HCT116 (cell line): ENCODE data around the gene ATP8A2. TPM values are rescaled to one million over a fixed set of nuclear protein-coding genes. Genes with fewer than 3 reads are reported as not detected.

Experiments used
- ATAC-seq: fragments of 200-7000 bp; cut with Tn5 transposase; 2 replicates; pipeline ENCODE4 v1.9.1; 2020; ENCODE audit warnings: mild to moderate bottlenecking, moderate library complexity
- BruUV-seq: library from RNA; stranded (reverse); fragments of 400-500 nt; replicated peaks from 2 replicates; lab custom pipeline; 2021; lab: Mats Ljungman, UMichigan
- CTCF ChIA-PET: fragments of 300-600 bp; sonication (Branson Sonifier 250); formaldehyde crosslinking; loops from one replicate; lab custom pipeline; 2021; ENCODE audit warnings: antibody characterized with exemption; lab: Charles Lee
- POLR2A ChIA-PET: fragments of 300-600, 350-600 bp; sonication (Branson Sonifier 250); formaldehyde crosslinking; loops from one replicate; lab custom pipeline; 2021; ENCODE audit warnings: antibody characterized with exemption; lab: Charles Lee
- RAD21 ChIA-PET, 2 experiments: fragments of 300-600 bp; sonication (Branson Sonifier 250); formaldehyde crosslinking; loops; one replicate each; lab custom pipeline; 2023; ENCODE audit warnings: low total read pairs in 2 of 2; ENCODE audit not compliant: uncharacterized antibody in 2 of 2, unreplicated experiment in 2 of 2, low non-redundant PET in 1 of 2; lab: Charles Lee
- DNase-seq: peaks from one replicate; pipeline ENCODE4 v3.0.0-alpha.2; 2010; ENCODE audit warnings: low read depth, low spot score
- H2AFZ ChIP-seq: fragments of 200-600 bp; shearing (Covaris generic), sonication (generic); 2 replicates; pipeline ENCODE4 v1.6.1; 2017; ENCODE audit warnings: low read depth, mixed run types, mixed read lengths, antibody characterized with exemption, low read length; ENCODE audit not compliant: poor library complexity, severe bottlenecking
- H3K27ac ChIP-seq: 2 replicates; pipeline ENCODE4 v1.5.1; 2012; ENCODE audit warnings: low read depth, low read length
- H3K27me3 ChIP-seq: fragments of 200-600 bp; sonication (generic); 2 replicates; pipeline ENCODE4 v1.6.1; 2016; ENCODE audit warnings: mixed run types, low read length, mixed read lengths; ENCODE audit not compliant: insufficient read depth
- H3K36me3 ChIP-seq, 2 experiments: fragments of 200-500 bp in 1 of 2; fragments of 200-600 bp in 1 of 2; sonication (Bioruptor generic) in 1 of 2; sonication (generic) in 1 of 2; 2 replicates each; pipeline versions ENCODE4 v1.5.1 to v1.6.1; 2014 to 2016; ENCODE audit warnings: low read length in 2 of 2, inconsistent platforms in 1 of 2, mixed read lengths in 1 of 2, mixed run types in 1 of 2; ENCODE audit not compliant: insufficient read depth in 2 of 2, control insufficient read depth in 1 of 2
- H3K4me1 ChIP-seq, 2 experiments: fragments of 200-600 bp in 1 of 2; sonication (generic) in 1 of 2; 2 replicates each; pipeline versions ENCODE4 v1.5.1 to v1.6.1; 2012 to 2017; ENCODE audit warnings: low read length in 2 of 2, inconsistent platforms in 1 of 2, mild to moderate bottlenecking in 1 of 2, mixed read lengths in 1 of 2, mixed run types in 1 of 2, moderate library complexity in 1 of 2; ENCODE audit not compliant: insufficient read depth in 2 of 2, control insufficient read depth in 1 of 2
- H3K4me2 ChIP-seq: fragments of 200-600 bp; sonication (generic); 2 replicates; pipeline ENCODE4 v1.6.1; 2017; ENCODE audit warnings: mixed run types, low read length, mixed read lengths
- H3K4me3 ChIP-seq, 2 experiments: fragments of 200-600 bp in 1 of 2; sonication (generic) in 1 of 2; replicated peaks in 1 of 2; 2 replicates each; pipeline ENCODE4 v1.5.1; 2011 to 2016; ENCODE audit warnings: low read length in 2 of 2, control low read depth in 1 of 2, low read depth in 1 of 2, mild to moderate bottlenecking in 1 of 2, mixed read lengths in 1 of 2, mixed run types in 1 of 2
- H3K79me2 ChIP-seq: fragments of 200-600 bp; sonication (generic); 2 replicates; pipeline ENCODE4 v1.6.1; 2017; ENCODE audit warnings: mild to moderate bottlenecking, mixed run types, low read length, moderate library complexity, mixed read lengths; ENCODE audit not compliant: insufficient read depth
- H3K9ac ChIP-seq: fragments of 200-600 bp; sonication (generic); 2 replicates; pipeline ENCODE4 v1.6.1; 2016; ENCODE audit warnings: low read length, mixed read lengths
- H3K9me2 ChIP-seq: fragments of 200-600 bp; sonication (generic), shearing (Covaris generic); 2 replicates; pipeline ENCODE4 v1.6.1; 2017; ENCODE audit warnings: mixed run types, mild to moderate bottlenecking, moderate library complexity; ENCODE audit not compliant: insufficient read depth
- H3K9me3 ChIP-seq, 2 experiments: fragments of 200-500 bp in 1 of 2; fragments of 200-600 bp in 1 of 2; sonication (Bioruptor generic) in 1 of 2; sonication (generic) in 1 of 2; 2 replicates each; pipeline ENCODE4 v1.6.1; 2014 to 2017; ENCODE audit warnings: low read length in 2 of 2, mixed read lengths in 2 of 2, inconsistent platforms in 1 of 2, low read depth in 1 of 2, mild to moderate bottlenecking in 1 of 2, mixed run types in 1 of 2, moderate library complexity in 1 of 2; ENCODE audit not compliant: control insufficient read depth in 1 of 2, insufficient read depth in 1 of 2
- H4K20me1 ChIP-seq: fragments of 200-600 bp; sonication (generic), shearing (Covaris generic); 2 replicates; pipeline ENCODE4 v1.6.1; 2017; ENCODE audit warnings: mixed run types, mild to moderate bottlenecking, moderate library complexity; ENCODE audit not compliant: insufficient read depth
- CEBPB ChIP-seq: IDR thresholded peaks from 2 replicates; pipeline ENCODE4 v1.6.1; 2012; ENCODE audit warnings: low read depth
- EGR1 ChIP-seq: IDR thresholded peaks from 2 replicates; pipeline ENCODE4 v1.6.1; 2012; ENCODE audit warnings: low read depth
- ELF1 ChIP-seq: IDR thresholded peaks from 2 replicates; pipeline ENCODE4 v1.6.1; 2012; ENCODE audit warnings: low read depth, borderline replicate concordance
- POLR2AphosphoS5 ChIP-seq: IDR thresholded peaks from 2 replicates; pipeline ENCODE4 v1.6.1; 2011; ENCODE audit warnings: mild to moderate bottlenecking, low read depth, low read length, moderate library complexity
- RAD21 ChIP-seq: IDR thresholded peaks from 2 replicates; pipeline ENCODE4 v1.6.1; 2012; ENCODE audit warnings: low read depth, mild to moderate bottlenecking
- SIN3A ChIP-seq: IDR thresholded peaks from 2 replicates; pipeline ENCODE4 v1.6.1; 2012; ENCODE audit warnings: low read depth
- SP1 ChIP-seq: IDR thresholded peaks from 2 replicates; pipeline ENCODE4 v1.6.1; 2012; ENCODE audit warnings: low read depth
- ZFX ChIP-seq: fragments of 450-650 bp; IDR thresholded peaks from 2 replicates; pipeline ENCODE4 v1.6.1; 2017
- ZNF274 ChIP-seq: fragments of 200-500 bp; sonication (Bioruptor generic); IDR thresholded peaks from 2 replicates; pipeline ENCODE4 v1.6.1; 2014; ENCODE audit warnings: mild to moderate bottlenecking, low read depth, low read length, inconsistent platforms
- intact Hi-C: fragments of 100-400 bp; cut with micrococcal nuclease; formaldehyde crosslinking; loops from 2 replicates; pipeline ENCODE4 v1.10.0; 2022
- total RNA-seq: library from RNA; stranded (reverse); gene quantifications from one replicate; pipeline ENCODE4 v1.2.1, GENCODE V29; 2021; ENCODE audit not compliant: unreplicated experiment
- TF ChIP-seq, protein P1 (sequence below), 3 experiments: fragments of 200-600 bp in 1 of 3; sonication (generic) in 1 of 3; IDR thresholded peaks in 2 of 3; conservative IDR thresholded peaks in 1 of 3; 2 replicates each; pipeline ENCODE4 v1.5.1; 2012 to 2017; ENCODE audit warnings: low read depth in 2 of 3, low read length in 2 of 3, antibody characterized with exemption in 1 of 3, borderline replicate concordance in 1 of 3, control low read depth in 1 of 3, mild to moderate bottlenecking in 1 of 3, mixed read lengths in 1 of 3, mixed run types in 1 of 3, moderate library complexity in 1 of 3; ENCODE audit not compliant: insufficient read depth in 1 of 3
- TF ChIP-seq, protein P2 (sequence below): IDR thresholded peaks from 2 replicates; pipeline ENCODE4 v1.6.1; 2012; ENCODE audit warnings: low read depth
- TF ChIP-seq, protein P3 (sequence below): IDR thresholded peaks from 2 replicates; pipeline ENCODE4 v1.6.1; 2012

The ATP8A2 gene
- total RNA-seq, 1 experiment from 2014 or later: not detected

DNA sequence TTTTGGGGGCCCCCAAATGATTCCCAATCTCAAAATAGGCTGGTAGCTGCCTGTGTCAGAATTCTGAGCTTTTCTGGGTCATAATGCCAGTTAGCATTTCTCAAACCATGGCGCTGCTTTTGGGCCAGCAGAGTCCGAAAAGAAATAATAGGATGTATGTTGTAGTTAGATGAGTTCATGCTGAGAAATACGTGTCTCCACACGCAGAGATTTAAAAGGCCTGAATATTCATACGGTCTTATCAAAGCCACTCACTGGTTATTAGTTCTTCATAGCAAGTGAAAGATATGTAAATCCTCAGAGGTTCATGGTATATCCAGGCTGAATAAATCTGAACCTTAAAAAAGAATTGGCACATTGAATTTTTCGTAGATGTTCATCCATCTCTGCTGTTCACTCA lies 555.6 kb downstream of the ATP8A2 start:
- CTCF ChIA-PET: no interaction called here
- POLR2A ChIA-PET: no interaction called here
- no peak overlapping the region for H3K27ac ChIP-seq
- peaks cover 35% of the 10 kb centered on the region for H3K27me3 ChIP-seq
- no TSS peak for BruUV-seq
- H3K36me3 ChIP-seq: no peaks in the 10 kb centered on the region
- intact Hi-C loops: no loop called here
- RAD21 ChIA-PET: no interaction called here
- H3K9ac ChIP-seq: no peak overlapping the region
- no peak for ATAC-seq
- H3K79me2 ChIP-seq: no peaks in the 10 kb centered on the region
- no peaks in the 10 kb centered on the region for H3K4me1 ChIP-seq
- no peaks in the 10 kb centered on the region for H4K20me1 ChIP-seq
- no peak overlapping the region for H3K4me2 ChIP-seq
- TF ChIP-seq EGR1: no peak
- TF ChIP-seq SP1: no peak
- TF ChIP-seq ELF1: no peak
- no peak for TF ChIP-seq POLR2AphosphoS5
- TF ChIP-seq, protein P1, sequence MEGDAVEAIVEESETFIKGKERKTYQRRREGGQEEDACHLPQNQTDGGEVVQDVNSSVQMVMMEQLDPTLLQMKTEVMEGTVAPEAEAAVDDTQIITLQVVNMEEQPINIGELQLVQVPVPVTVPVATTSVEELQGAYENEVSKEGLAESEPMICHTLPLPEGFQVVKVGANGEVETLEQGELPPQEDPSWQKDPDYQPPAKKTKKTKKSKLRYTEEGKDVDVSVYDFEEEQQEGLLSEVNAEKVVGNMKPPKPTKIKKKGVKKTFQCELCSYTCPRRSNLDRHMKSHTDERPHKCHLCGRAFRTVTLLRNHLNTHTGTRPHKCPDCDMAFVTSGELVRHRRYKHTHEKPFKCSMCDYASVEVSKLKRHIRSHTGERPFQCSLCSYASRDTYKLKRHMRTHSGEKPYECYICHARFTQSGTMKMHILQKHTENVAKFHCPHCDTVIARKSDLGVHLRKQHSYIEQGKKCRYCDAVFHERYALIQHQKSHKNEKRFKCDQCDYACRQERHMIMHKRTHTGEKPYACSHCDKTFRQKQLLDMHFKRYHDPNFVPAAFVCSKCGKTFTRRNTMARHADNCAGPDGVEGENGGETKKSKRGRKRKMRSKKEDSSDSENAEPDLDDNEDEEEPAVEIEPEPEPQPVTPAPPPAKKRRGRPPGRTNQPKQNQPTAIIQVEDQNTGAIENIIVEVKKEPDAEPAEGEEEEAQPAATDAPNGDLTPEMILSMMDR (IDR thresholded peaks at IDR 0.05 in 2 of 3, conservative IDR thresholded peaks at IDR 0.05 in 1 of 3; ENCODE audit: borderline replicate concordance in 1 of 3, insufficient read depth in 1 of 3, low read depth in 2 of 3, low read length in 2 of 3): no peak
- TF ChIP-seq ZFX: no peak
- TF ChIP-seq, protein P2, sequence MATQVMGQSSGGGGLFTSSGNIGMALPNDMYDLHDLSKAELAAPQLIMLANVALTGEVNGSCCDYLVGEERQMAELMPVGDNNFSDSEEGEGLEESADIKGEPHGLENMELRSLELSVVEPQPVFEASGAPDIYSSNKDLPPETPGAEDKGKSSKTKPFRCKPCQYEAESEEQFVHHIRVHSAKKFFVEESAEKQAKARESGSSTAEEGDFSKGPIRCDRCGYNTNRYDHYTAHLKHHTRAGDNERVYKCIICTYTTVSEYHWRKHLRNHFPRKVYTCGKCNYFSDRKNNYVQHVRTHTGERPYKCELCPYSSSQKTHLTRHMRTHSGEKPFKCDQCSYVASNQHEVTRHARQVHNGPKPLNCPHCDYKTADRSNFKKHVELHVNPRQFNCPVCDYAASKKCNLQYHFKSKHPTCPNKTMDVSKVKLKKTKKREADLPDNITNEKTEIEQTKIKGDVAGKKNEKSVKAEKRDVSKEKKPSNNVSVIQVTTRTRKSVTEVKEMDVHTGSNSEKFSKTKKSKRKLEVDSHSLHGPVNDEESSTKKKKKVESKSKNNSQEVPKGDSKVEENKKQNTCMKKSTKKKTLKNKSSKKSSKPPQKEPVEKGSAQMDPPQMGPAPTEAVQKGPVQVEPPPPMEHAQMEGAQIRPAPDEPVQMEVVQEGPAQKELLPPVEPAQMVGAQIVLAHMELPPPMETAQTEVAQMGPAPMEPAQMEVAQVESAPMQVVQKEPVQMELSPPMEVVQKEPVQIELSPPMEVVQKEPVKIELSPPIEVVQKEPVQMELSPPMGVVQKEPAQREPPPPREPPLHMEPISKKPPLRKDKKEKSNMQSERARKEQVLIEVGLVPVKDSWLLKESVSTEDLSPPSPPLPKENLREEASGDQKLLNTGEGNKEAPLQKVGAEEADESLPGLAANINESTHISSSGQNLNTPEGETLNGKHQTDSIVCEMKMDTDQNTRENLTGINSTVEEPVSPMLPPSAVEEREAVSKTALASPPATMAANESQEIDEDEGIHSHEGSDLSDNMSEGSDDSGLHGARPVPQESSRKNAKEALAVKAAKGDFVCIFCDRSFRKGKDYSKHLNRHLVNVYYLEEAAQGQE: no peak
- no peak for TF ChIP-seq RAD21
- TF ChIP-seq CEBPB: no peak
- no peak for TF ChIP-seq ZNF274
- no peak for TF ChIP-seq SIN3A
- TF ChIP-seq, protein P3, sequence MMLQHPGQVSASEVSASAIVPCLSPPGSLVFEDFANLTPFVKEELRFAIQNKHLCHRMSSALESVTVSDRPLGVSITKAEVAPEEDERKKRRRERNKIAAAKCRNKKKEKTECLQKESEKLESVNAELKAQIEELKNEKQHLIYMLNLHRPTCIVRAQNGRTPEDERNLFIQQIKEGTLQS: no peak
- no peak overlapping the region for H3K4me3 ChIP-seq
- H2AFZ ChIP-seq: no peak overlapping the region
- H3K9me2 ChIP-seq: no peaks in the 10 kb centered on the region
- DNase-seq: no peak
- no peaks in the 10 kb centered on the region for H3K9me3 ChIP-seq
